Raji (cell line): ENCODE results near the gene GPR65.
A peak's percentile ranks its signal among the peaks of the same experiment; 100 is the strongest.

ENCODE experiments used
- POLR2A ChIP-seq: IDR thresholded peaks from 2 replicates; pipeline ENCODE4 v1.6.1; 2011; ENCODE audit warnings: low read depth, low read length, control low read depth; ENCODE audit not compliant: insufficient read depth

The GPR65 gene

DNA sequence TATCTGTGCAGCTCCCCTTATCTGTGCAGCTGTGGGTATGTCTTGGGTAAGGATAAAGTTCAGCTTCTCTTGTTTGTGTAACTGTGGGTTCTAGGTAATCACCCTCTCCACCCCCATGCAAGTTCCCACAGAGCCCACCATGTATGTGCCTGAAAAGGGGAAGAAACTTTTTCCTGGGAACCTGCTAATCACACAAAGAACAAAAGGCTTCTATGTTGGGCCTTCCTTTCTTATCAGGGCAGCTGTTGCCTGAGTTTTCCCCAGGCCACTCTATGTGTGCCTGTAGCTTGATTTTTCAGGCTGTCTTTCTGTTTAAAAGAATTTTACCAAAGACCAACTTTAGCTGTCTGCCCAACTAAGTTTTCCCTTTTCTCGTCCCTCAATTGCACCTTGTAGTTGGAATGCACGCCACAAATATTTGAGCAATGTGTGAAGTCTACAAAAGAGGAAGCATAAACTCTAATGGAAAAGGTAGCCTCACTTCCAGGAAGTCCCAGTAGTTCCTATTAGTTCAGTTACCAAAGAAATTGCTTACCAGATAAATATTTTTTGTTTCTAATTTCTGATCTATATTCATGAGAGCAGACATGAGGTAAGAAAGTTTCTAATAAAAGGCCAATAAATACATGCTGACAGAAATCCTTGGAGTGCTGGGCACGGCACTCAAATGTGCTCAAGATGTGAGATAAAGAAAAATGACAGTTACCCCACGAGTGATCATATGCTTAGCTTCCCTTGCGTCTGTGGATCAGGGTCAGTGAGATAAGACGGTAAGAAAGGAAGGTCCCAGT, 9.2 kb upstream of the GPR65 start:
- no peak for TF ChIP-seq POLR2A

DNA sequence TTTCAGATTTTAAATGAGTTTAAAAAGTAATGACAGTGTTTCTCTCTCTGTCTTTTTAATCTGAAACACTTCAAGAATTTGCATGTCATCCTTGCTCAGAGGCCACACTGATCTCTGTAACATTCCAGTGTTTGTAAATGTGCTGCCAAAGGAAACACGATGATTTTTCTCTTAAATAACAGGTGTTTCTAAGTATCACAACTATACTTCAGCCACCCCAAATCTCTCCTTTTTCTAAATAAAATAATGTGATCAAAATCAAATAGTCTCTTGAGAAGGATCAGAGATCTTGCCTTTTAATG, 8.7 kb upstream of the GPR65 start:
- no peak for TF ChIP-seq POLR2A

DNA sequence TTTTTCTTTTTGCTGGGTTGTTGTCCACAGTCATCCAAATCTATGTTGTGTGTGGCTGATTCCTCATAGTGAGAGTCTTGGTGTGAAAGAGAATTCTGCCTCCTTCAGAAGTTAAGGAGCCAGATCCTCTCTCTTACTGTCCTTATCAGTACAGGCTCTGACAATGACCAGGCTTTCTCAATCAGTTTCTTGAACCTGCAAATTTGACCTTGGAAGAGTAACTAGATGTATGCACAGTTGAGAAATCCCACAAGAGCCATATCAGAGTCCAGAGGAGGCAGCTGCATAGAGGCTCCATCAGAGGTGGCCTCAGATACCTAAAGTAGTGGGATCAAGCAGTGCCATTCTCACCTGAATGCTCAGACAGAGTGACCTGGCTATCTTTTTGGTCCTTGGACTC, 6.5 kb upstream of the GPR65 start:
- no peak for TF ChIP-seq POLR2A

GRCh38 chr14:87999277-87999676, 5.7 kb upstream of the GPR65 start:
- no peak for TF ChIP-seq POLR2A

DNA sequence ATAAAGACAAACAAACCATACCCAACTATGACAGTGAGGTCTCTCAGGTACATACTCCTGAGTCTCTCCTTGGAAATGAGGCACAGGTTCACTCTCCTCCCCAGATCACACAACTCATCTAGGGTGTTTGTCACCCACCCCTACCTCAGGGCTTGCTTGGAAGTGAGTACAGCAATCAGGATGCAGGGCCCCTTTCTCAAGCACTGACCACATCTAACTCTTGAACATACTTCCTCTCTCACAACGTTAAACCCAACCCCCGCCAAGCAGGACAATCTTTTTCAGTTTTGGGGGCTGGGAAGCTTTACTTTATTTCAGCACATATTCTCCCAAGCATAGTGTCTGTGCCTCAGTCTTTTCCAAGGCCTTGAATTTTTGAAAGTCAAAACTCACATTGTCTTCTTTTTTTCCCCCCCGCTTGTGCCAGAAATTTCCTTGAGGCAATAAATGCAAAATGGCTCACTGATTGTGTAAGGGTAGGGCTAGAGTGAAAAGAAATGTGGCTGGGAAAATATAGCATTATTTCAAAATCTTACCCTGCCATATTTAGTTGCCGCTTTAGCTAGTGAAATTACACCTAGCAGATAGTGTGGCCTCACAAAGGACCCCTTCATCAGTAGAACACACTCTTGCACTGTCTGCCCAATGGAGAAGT, 2.4 kb upstream of the GPR65 start:
- no peak for TF ChIP-seq POLR2A

DNA sequence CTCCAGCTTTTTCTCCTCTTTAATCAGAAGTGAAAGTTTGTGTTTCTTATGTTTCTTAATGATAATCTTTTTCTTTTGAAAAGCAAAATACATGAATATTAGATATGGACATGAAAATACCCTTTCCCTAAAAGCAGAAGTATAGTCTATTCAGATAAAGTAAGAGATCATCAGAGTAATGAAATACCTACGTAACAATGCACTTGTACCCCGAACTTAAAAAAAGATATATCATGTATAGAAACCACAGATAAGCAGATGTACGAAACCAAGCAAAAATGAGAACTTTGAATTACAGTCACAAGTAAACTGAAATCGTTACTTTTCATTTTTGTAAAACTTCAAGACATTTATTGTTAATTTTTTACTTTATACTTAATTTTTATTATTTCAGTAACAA, 1.5 kb upstream of the GPR65 start:
- TF ChIP-seq POLR2A = no peak

DNA sequence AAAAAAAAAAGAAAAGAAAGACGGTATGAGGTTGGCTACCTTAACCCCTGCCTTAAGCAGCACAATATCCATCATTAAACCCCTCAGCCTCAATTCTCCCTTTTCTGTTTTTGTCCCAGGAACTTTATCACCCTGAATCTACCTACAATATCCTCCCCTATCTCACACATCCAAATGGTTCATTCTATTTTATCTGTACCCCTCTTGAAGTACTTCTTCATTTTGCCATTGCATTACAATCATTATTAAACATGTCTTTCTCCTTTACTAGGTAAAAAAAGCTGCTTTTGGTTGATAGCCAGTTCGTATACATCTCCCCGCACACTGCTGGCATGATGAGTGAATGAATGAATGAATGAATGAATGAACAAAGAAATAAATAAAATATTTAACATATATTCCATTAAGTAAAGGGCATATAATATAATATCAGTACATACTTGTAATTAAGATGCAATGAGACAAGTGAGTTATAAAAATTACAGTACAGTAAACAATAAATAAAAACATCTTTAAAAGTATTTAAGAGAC, 364 bp upstream of the GPR65 start:
- TF ChIP-seq POLR2A = no peak

DNA sequence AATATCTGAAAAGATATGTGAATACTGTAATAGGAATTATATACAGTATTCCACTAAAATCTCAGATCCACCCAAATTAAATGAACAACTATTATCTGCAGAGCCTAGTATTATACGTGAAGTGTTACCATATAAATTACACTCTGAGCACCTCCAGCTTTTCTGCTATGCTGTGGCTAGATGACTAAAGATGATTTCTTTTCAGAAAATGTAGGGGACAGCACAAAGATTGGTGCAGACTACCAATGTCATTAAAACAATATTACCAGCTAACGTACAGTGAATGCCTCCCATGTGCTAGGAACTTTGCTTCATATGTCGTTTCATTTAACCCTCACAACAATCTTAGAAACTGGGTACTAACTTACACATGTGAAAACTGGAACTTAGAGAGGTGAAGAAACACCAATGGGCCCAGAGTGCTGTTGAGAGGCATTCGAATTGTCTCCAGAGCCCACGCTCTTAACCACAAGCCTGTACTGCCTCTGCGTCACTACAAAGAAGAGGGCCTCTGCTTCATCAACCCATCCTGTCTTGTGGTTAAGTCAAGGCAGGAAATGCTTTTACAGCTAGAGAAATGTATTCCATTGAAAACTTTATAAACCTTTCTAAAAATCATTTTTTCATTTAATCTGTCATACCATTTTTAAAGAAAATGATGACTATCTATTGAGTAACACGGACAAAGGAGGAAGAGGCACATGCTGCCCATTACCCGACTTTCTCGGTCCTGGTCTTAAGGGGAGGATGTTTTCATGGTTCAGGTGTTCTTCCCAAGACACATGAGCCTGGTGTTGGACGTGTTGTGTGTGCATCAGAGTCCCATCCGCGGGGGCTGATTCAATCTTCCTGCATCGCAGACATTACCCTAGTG, 1.3 kb downstream of the GPR65 start:
- TF ChIP-seq POLR2A = 0 out of 2 replicates have a peak, but pooled peaks have one; percentile 31

DNA sequence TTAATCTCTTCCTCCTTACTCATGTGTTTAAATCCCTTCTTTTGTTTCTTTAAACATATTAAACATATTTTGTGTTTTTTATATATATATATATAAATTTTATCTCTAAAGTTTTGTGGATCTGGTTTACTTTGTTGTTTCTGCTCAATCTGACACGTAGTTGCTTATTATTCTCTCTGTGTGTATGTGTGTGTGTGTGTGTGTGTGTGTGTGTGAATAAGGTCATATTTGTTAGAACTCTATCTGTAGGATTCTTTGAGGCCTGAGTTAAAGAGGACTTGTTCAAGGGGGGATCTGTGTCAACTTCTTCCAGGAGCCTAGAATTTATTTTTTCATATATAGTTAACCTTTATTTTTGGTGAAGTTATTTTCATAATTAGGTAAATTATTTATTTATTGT, 2.7 kb downstream of the GPR65 start:
- TF ChIP-seq POLR2A = no peak

GRCh38 chr14:88008039-88008742, 3.3 kb downstream of the GPR65 start:
- TF ChIP-seq POLR2A = no peak

DNA sequence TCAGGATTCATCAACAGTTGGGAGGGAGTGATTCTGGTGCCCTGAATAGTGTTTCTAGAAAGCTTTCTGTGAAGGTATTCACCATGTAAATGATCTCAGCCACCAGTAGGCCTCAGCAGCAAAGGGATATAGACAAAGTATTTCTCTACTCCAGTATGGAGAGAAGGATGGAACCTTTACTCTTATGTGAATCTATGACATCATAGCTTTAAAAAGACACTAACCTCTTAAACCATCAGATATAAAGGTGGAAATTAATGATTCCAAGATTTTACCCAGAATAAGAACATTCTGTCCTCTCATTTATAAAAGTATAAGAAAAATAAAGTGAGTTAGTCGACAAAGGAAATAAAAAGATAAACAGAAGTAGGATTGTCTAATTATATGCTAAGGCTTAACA, 4.6 kb downstream of the GPR65 start:
- no peak for TF ChIP-seq POLR2A

DNA sequence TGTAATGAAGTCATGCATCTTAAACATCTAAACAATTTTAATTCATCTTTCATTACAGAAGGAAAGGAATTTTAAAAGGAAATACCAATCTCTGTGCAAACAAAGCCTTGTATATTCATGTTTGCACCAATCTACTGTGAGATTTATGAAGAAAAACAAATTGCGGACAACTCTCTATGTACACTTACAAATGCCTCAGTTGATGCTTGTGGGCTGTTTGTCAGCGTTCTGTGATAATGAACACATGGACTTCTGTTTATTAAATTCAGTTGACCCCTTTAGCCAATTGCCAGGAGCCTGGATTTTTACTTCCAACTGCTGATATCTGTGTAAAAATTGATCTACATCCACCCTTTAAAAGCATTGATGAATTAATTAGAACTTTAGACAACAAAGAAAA, 5.4 kb downstream of the GPR65 start:
- TF ChIP-seq POLR2A = no peak

DNA sequence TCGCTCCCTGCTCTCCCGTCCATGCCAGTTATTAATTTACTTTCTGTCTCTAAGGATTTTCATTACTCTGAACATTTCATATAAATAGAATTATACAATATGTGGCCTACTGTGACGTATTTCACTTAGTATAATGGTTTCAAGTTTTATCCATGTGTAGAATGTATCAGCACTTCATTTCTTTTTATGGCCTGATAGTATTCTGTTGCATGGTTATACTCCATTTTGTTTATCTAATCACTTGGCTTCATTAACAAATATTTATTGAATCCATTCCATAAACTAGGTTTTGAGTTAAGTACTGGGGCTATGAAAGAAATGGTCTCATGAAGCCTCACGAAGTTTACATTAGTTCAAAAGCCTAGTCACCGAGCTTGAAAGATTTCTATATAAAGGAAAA, 7.6 kb downstream of the GPR65 start:
- no peak for TF ChIP-seq POLR2A

DNA sequence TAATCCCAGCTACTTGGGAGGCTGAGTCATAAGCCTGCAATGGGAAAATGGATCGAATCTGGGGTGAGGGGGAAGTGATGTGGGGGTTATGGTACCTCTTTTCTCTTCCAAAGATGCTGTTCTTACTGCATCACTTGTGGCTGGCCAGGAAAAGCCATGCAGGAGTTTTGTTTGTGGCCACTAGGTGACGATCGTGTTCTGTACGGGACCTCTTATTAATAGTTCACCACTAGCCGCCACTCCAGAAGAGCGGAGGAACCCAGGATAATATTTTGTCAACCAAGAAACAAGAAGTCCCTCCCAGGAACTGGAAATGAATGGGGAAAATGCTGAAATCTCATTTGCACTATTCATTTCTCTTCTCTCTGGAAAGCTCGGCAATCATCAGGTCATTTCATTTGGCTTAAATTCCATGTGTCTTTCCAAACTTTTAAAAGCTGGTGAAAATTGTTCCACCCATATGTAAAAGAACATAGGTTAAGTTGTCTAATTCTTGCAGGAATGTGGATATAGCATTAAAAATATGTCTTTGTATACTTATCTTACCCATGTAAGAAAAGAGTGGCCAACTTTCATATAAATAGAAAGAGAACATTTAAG, 8.9 kb downstream of the GPR65 start:
- no peak for TF ChIP-seq POLR2A

GRCh38 chr14:88016768-88017167, 11.8 kb downstream of the GPR65 start:
- TF ChIP-seq POLR2A = no peak

DNA sequence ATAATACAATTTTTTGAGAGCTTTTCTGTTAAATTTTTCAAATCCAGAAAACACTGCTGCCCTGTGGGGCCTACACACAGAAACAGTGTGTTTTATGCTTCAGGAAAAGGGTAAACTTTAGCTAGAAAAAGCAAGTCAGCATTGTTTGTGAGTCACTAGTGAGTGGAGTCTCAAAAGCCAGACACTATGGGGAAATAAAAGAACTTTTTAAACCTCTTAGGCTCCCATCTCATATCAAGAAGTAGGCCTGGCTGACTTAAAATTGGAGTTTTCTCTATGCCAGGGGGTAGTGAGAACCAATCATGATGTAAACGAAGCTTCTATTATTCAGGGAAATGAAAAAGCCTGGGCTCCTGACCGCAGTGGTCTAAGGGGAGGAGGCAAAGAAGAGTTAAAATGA, 12.6 kb downstream of the GPR65 start:
- TF ChIP-seq POLR2A = no peak
